Subcutaneous adipose tissue (tissue), 4 donors: ENCODE results near the gene OR10D3. TPM values are rescaled to one million over a fixed set of nuclear protein-coding genes. Genes with fewer than 3 reads are reported as not detected.

Source experiments
- CTCF ChIP-seq: fragments of 450-650 bp; IDR thresholded peaks from one replicate; pipeline ENCODE4 v1.5.1; 2016; ENCODE audit warnings: low read depth, mild to moderate bottlenecking, control low read depth, antibody characterized with exemption, moderate library complexity
- total RNA-seq, 4 donors: library from RNA; depleted of rRNA; stranded (reverse); fragments of >200 nt; gene quantifications; one replicate each; pipeline ENCODE4 v1.1.0, GENCODE V29; 2016

Gene OR10D3
- total RNA-seq, 4 donors from 2014 or later: not detected

- no peak for TF ChIP-seq CTCF
Observed at GRCh38 chr11:124197999-124198398, 14.9 kb downstream of the OR10D3 start.

GRCh38 chr11:124198897-124199296, 15.8 kb downstream of the OR10D3 start:
- TF ChIP-seq CTCF: no peak

- no peak for TF ChIP-seq CTCF
Observed at GRCh38 chr11:124199702-124200101, 16.6 kb downstream of the OR10D3 start.

GRCh38 chr11:124200671-124201070, 17.5 kb downstream of the OR10D3 start:
- TF ChIP-seq CTCF: no peak

GRCh38 chr11:124202951-124203350, 19.8 kb downstream of the OR10D3 start:
- TF ChIP-seq CTCF: no peak

- TF ChIP-seq CTCF: no peak
Observed at GRCh38 chr11:124204008-124204407, 20.9 kb downstream of the OR10D3 start.

GRCh38 chr11:124207102-124207792, 24.1 kb downstream of the OR10D3 start:
- no peak for TF ChIP-seq CTCF
